GM13977 (cell line): ENCODE results near the gene AFF4.
A peak's percentile ranks its signal among the peaks of the same experiment; 100 is the strongest.

Experiments used
- DNase-seq: peaks from one replicate; pipeline ENCODE4 v3.0.0; 2012; ENCODE audit warnings: low spot score
- CTCF ChIP-seq: IDR thresholded peaks from 2 replicates; pipeline ENCODE4 v1.5.1; 2012; ENCODE audit warnings: mild to moderate bottlenecking, control low read depth; ENCODE audit not compliant: insufficient read depth; ENCODE audit errors: extremely low read depth, missing control alignments
- in situ Hi-C: fragments of 300-500 bp; cut with MboI; formaldehyde crosslinking; loops from one replicate; pipeline ENCODE4 v1.12.0; 2022; ENCODE audit warnings: low sequenced_read_pairs, low pct_unique_long_range_greater_than_20kb, mixed read lengths, inconsistent platforms; ENCODE audit not compliant: unreplicated experiment

AFF4 gene

GRCh38 chr5:132831095-132831860 lies 132.2 kb downstream of the AFF4 start:
- no peak for TF ChIP-seq CTCF
- peak; percentile 20 for DNase-seq
- in situ Hi-C loops, result no loop called here

DNA sequence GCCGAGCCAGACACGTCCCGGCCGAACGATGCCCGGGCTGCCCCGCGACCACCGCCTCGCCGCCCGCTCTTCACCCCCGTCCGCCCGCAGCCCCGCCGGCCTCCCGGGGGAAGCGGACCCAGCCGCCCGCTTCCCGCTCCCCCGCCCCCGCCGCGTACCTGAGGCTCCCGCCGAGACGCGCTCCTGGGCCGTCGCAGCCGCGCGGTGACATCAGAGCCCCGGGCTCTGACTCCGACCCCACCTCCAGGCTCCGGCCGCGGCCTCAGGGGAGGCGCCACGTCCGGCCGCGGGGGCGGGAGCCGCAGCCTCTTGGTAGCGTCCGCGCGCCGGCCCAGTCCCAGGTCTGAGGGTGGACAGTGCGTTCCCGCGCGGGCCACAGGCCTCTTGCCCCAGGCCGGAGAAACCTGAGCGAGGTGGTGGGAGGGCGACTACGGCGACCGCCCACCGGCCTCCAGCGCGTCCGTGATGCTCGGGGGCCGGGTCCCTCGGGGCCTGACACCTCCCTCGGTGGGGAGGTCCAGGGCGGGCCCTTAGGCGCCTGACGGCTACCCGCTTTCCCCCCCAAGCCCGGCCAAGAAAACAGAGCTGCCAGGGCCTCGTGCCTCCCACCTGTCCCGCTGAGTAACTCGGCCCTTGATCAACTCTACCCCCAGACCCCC lies 132.9 kb downstream of the AFF4 start, which contains the start of gene SHROOM1:
TSS of gene SHROOM1 (minus strand) at position 212 of the 659 bp plus-strand sequence. CDS start 4,507 bp downstream, outside the sequence.
- peak; percentile 91 for DNase-seq
- no peak for TF ChIP-seq CTCF
- in situ Hi-C loops, result no loop called here

GRCh38 chr5:132829742-132830435 lies 133.5 kb downstream of the AFF4 start:
- peak; percentile 96 for TF ChIP-seq CTCF
- in situ Hi-C loops, result loop anchor here (10.0 kb wide), 1 partner anchor 445 kb away; no protein-coding TSS in a partner anchor
- DNase-seq, result peak; percentile 94

DNA sequence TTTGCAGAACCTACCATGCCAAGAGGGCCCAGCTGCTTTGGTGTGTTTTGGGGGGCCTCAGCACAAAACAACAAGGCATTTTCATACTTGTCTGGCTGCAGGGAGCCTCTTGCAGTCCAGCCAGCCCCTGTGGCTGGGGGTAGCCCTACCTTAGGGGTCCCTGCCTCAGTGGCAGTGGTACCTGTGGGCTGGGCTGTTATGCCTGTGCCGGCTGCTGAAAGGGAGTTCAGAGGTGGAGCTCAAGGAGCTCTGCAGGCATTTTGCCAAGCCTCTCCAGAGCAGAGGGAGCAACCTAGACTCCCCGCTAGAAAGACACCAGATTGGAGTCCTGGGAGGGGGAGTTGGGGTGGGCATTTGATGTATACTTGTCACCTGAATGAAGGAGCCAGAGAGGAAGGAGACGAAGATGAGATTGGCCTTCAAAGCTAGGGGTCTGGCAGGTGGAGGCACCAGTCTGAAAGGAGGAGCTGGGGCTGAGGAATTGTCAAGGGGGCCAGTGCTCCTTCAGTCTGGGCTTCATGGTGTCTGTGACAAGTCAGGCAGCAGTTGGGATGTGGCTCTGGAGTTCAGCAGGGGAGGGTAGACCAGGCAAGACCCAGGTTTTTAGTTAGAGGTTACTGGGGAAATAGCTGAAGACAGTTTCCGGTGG lies 134.5 kb downstream of the AFF4 start:
- no peak for TF ChIP-seq CTCF
- DNase-seq, result no peak
- in situ Hi-C loops, result loop anchor here (10.0 kb wide), 1 partner anchor 444 kb away; no protein-coding TSS in a partner anchor

- TF ChIP-seq CTCF, result no peak
- no peak for DNase-seq
- in situ Hi-C loops, result loop anchor here (10.0 kb wide), 1 partner anchor 443 kb away; no protein-coding TSS in a partner anchor
These were observed 135.3 kb downstream of the AFF4 start for GRCh38 chr5:132827943-132828673.
